IPS-11a (cell line): ENCODE results near the gene ARAP3.

ENCODE experiments used
- H3K4me3 ChIP-seq: one replicate; pipeline ENCODE4 v1.5.1; 2013; ENCODE audit warnings: low read depth, low read length, control low read depth

ARAP3 gene

DNA sequence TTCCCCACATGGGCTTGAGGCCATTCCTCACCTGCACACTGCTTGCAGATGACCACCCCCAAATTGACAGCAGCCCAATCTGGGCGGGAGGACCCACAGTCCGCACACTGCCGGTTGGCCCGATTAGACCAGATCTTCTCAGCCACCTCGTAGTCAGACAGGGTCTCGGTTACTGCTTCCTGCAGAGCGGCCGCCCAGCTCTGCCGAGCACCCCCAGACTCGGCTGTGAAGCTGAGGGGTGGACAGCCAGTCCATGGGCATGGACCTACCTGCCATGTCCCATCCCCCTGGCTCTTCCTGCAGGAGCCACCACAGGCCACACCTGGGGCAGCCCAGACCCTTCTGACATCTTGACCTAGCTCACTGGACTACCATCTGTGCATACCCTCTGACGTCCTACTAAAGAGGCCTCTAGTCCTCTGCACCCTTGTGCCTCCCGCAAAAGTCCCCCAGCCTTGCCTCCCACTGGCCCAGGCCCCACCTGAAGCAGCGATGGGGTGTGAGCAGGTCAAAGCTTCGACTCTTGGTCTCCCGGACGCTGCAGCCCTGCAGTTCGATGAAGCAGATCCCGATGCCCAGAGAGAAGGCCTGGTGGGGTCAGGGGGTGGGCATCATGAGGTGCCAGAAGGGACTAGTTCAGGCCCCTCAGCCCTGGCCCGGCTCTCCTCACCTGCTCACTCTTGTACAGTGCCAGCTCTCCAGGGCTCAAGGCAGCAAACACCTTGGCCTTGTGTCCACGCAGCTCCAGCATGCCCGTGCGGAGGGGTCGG, 9.8 kb downstream of the ARAP3 start:
- no peak overlapping the region for H3K4me3 ChIP-seq

DNA sequence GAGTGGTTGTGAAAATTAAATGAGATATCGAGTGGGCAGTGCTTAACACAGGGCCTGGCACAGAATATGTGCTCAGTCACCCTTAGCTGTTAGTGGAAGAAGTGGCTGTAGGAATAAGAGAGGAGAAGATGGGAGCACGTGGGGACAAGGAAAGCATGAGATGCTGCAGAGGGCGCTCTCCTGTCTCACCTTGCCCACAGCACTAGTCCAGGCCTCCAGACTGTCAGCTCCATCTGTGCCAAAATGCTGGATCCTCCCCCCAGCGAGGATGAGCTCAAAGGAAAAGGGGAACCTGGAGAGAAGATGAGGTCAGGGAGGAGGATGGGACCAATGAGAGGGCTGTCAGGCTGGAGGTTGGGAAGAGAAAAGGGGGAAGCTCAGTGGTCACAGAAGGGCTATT, 12.5 kb downstream of the ARAP3 start:
- H3K4me3 ChIP-seq, result no peak overlapping the region

DNA sequence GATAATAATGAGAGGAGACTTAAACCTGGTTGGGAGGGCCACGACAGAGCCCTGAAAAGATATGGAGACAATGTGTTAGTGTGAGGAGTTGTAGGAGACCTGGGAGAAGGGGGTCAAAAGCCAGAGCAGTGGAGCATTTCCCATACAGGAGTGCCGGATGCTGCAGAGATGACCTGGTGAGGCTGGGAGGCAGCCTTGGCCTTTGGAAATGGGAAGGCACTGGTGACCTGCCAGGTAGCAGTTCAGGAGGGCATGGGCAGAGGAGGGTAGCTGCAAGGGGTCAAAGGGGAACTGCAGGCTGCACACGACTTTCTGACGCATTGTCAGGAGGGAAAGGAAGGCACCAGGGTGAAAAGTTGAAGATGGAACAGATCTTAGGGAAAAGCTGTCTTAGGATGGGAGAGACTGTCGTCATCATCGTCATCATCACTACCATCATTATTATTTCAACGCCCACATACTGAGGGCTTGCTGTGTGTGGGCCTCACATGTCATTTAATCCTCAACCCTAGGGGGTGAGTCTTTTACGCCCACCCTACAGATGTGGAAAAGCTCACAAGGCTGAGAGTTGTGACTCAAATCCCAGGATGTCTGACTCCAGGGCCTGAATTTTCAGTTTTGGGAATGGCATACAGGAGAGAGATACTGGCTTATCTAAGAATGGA, 13.3 kb downstream of the ARAP3 start:
- no peak overlapping the region for H3K4me3 ChIP-seq

DNA sequence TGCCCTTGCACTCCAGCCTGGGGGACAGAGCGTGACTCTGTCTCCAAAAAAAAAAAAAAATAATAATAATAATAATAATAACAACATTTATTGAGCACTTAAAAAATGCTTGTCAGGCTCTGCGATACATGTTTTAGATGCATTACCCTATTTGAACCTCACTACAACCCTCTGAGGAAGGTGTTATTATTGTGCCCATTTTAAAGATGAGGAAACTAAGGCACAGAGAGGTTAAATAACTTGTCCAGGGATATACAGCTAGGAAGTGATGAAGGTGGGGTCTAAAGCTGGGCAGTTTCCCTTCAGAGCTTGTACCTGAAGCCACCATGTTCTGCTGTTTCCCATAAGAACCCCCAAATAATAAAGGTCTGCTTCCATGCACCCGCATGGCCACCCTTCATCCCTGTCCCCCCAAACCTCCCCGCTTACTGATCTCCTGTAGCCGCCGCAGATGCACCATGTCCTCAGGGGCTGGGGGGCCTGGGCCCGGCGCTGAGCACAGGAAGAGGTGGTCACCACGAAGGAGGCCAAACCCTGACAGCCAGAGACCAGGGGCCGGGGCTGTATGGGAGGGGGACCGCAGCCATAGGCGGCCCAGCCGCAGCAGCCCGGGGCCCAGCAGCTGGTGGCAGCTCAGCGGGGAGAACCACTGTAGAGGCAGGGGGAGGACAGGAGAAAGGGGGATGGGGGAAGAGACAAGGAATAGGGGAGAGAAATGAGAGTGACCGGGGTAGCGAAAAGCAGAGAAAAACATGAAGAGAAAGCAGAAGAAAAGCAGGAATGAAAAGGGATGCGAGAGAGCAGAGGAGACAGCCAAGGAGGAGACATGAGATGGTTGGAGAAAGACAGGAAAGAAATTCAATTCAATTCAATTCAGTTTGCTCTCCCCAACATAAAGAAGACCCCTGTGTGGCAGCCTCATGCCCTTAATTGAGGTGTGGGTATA, 15.8 kb downstream of the ARAP3 start:
- no peak overlapping the region for H3K4me3 ChIP-seq

DNA sequence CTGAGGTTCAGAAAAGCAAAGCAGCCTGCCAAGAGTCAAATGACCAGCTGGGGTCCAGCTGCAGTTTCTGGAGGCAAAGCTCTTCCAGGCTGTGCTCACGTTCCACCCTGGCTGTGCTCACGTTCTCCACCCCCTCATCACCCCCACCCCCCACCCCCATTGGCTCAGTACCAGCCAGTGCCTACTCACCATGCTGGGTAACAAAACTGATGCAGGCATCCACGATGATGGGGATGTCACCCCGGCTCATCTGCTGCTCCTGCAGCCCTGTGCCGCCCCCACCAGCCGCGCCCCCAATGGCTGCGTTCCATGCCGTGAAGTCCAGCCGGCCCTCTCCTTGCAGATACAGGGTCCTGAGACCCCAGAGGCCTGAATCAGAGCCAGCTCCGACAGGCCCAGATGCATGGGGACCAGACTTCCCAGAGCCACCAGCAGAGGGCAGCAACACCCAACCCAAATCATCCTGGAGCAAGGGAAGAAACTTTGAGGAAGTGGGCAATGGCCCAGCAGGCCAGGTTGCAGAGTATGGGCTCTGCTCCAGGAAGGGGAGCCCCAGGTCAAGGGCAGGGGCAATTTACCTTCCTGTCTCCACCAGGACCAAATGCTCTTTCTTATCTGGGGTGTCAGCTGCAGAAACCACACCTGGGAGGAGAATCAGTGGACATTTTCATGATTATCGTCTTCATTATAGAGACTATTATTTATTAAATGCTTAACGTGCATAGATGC, 17.1 kb downstream of the ARAP3 start:
- no peak overlapping the region for H3K4me3 ChIP-seq

DNA sequence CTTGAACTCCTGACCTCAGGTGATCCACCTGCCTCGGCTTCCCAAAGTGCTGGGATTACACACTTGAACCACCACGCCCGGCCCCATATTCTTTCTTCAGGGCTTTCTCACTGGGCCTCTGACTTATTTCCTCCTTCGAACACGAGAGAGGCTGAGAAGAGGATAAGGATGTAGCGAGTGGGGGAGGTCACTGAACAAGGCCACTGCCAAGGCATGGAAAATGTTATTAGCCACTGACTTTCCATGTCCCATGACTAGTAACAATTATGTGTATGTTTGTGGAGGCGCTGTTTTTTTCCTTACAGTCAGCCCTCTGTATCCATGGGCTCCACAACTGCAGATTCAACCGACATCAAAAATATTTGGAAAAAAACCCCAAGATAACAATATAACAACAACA, 18.5 kb downstream of the ARAP3 start:
- no peak overlapping the region for H3K4me3 ChIP-seq

DNA sequence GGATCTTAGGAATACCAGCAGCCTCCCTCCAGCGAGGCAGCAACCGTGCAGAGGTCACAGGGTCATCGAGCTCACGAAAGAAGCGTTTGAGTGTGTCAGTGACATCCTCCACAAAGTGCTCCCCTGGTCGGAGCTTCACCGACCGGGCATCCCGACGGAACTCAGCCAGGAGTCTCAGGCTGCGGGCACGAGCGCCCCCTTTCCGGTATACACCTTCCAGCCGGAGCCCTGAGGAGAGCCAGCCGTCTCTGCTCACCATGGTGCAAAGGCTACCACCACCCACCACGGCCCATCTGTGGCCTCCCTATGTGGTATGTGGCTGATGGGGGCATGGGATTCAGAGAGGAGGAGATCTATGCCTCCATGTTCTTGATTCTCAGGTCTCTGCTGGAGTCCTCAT, 20.0 kb downstream of the ARAP3 start:
- no peak overlapping the region for H3K4me3 ChIP-seq

DNA sequence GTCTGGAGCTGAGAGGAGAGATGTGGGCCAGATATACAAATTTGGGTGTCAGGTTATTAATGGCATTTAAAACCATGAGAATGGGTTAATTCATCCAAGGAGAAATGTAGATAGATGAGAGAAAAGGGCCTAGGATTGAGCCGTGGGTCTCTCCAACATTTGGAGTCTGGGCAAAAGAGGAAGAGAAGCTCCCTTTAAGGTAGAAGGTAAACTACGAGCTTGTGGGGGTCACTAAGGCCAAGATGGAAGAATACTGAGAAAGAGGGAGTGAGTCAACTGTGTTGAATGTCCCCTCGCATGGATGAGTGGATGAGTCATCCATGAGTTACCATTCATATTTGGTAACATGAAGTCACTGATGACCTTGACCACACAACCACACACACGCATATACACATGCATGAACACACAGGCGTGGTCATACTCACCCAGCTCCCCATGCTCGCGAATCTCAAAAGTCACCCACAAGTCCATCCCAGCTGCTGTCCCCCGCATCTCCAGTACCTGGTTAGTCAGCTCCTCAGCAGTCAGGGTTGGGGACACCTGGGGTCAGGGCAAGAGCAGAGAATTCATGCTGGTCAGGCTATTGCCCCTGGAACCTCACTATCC, 24.0 kb downstream of the ARAP3 start:
- H3K4me3 ChIP-seq, result no peak overlapping the region

DNA sequence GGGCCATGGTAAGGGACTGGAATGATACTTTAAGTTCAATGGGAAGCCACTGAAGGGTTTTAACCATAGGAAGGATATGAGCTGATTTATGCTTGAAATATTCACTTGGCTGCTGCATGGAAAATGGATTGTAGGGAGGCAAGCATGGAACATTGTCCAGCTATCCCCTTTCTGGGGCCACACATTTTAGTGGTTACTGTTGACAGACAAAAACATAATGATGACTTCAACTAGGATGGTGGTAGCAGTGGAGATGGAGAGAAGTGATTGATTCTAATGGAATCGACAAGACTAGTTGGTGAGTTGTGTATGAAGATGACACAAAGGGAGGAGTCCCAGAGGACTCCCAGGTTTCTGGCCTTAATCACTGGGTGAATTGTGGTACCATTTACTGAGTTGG, 24.6 kb downstream of the ARAP3 start:
- H3K4me3 ChIP-seq, result no peak overlapping the region

DNA sequence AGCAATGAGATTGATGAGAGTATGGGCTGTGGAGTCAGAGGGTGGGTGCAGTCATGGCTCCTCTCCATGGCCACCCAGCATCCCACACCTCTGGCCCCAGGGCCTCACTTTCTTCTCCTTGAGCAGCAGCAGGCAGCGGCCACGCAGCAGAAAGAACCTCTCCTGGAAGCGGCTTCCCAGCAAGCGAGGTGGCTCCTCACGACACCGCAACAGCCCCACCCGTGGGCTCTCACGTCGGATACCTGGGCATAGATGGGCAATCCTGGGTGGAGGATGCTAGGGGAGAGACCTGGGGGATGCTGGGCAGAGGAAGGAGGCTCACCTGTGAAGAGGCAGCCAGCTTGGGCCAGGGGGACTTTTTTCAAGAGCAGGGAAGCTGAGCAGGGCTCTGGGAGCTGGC, 25.6 kb downstream of the ARAP3 start:
- H3K4me3 ChIP-seq, result no peak overlapping the region

DNA sequence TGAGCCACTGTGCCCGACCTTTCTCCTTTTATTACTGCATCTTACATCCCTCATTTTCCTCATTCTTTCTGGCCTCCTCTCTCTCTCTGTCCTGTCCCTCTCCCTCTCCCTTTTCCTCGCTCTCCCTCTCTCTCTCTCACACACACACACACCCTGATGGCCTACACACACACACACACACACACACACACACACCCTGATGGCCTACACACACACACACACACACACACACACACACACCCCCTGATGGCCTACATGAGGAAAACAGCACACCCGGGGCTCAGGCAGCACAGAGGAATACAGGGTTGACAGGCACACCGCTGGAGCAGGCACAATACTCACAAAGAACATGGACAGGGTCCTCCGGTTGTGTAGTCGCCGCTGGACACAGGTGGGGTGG, 27.0 kb downstream of the ARAP3 start:
- no peak overlapping the region for H3K4me3 ChIP-seq

DNA sequence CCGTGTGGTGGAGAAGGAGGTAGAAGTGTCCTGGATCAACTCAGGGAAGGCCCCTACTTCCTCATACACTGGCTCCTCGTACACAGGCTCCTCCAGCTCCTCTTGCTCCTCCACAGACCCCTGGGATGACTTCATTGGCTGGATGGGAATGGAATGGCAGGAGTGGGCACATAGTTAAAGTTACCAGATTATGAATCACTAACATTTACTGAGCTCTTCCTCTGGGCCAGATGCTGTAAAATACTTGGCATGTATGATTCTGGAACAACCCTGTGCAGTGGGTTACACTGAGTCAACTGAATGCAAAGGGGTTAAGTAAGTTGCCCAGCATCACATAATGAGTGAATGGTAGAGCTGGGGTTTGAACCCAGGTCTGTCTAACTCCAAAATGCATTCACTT, 27.7 kb downstream of the ARAP3 start:
- H3K4me3 ChIP-seq, result no peak overlapping the region

DNA sequence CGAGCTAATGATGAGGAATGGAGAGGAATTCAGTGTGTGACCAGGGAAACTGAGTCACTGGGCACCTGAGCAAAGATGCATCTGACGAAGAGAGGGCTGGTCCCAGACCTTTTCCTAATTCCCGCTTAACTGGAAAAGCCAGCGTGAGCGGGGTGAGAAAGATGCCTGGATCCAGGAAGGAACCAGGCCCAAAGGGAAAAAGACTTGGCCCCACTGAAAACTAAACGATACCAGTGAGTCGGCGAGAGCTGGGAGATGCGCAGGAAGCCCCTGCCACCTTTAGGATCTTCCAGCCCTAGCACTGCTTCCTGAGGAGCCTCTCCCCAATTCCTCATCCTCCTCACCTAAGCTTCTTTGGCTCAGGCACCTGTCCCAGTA, 30.3 kb downstream of the ARAP3 start:
- H3K4me3 ChIP-seq, result peak overlapping the region; percentile 18

DNA sequence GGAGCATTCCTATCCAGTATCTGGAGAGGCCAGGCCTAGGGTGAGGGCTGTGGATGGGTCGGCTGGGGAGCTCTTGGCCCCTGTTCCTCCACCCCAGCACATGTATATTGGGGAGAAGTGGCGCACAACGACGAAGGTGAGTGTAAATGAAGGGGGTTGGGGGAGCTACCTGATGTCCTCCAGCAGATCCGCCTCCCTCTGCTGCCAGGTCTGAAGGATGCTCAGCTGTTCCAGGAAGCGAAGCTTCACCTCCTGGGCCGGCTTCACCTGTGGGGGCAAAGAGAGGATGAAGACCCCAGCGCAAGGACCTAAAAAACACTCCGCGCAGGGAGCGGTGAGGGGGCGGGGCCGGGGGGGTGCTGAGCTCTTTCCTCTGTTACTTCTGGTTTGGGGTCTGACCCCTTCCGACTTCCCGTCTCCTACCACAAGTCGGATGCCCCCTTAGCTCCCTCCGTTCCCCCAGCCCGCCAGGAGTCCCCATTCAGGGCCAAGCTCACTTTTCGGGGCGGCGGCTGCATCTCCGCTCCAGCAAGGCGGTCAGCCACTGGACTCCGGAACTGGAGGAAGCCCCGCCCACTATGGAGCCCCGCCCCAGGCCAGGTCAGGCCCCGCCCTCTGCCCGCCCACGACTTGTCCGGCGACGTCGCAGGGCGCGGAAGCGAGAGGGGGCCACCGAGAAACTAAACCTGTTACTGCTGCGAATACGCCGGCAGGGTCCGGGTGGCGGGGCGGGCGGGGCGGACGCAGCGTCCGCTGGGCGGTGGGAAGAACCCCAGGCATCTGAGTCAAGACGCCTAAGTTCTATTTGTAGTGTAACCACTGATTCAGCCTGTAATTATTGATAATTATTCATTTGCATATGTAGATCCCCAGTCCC, 30.9 kb downstream of the ARAP3 start, which contains the start of gene FCHSD1:
FCHSD1 (minus strand) TSS at position 568 of the 877 bp plus-strand sequence; CDS start at position 518, 50 bp downstream.
- peak within 1 kb of the TSS; percentile 63 for H3K4me3 ChIP-seq

DNA sequence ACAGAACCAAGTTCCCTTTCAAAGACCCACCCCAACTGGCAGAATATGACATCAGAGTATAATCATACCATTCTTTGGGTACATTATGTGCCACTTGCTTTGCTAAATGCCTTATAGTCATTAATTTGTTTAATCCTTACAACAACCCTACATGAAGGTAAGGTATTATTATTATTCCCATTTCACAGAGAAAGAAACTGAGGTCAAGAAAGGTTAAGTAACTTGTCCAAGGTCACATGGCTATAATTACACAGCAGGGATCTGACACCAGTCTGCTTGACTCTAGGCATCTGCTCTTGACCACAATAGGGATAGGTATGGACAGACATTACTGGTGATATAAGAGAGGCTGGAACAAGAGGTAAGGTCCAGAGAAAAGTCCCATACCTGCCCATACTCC, 32.1 kb downstream of the ARAP3 start:
- H3K4me3 ChIP-seq, result no peak overlapping the region

DNA sequence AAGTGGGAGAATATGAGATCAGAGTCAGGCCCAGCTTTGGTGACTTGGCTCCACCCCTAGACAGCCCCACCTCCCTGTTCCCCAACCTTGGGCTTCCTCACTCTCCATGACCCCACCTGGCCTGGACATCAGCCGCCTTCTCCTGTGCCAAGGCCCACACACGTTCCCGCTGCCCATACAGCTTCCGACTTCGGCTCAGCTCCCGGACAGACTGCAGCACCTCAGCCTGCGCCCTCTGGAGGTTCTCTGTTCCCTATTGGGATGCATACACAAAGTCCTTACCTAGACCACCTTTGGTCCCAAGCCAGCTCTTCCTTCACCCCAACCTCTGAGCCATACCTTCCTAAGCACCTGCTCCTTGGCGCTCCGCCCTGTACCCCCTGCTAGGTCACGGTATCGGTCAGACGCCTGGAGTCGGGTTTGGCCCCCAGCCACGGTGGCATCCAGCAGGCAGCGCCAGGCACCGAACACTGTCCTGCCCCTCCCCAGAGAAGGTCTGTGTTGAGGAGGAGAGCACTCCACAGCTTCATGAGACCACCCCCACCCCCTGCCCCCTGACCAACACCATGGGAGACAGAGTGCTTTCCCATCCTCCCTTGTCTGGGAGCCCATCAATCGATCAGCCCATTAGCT, 32.9 kb downstream of the ARAP3 start:
- H3K4me3 ChIP-seq, result no peak overlapping the region

DNA sequence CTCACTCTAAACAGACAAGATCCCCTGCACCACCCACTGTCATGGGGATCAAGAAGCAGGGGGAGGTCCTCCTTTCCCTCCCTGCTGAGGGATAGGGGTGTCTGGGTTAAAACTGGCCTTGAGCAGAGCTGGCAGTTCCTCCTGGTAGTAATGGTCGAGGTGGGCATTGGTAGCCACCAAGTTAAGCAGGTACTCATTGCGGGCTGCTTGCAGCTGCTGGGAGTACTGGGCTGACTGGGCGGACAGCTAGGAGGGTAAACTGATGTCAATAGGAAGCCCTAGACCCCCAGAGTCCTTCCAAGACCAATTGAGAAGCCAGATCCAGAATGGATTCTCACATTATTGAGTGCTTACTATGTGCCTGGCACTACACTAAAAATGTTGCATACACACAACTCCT, 34.2 kb downstream of the ARAP3 start:
- H3K4me3 ChIP-seq, result no peak overlapping the region

DNA sequence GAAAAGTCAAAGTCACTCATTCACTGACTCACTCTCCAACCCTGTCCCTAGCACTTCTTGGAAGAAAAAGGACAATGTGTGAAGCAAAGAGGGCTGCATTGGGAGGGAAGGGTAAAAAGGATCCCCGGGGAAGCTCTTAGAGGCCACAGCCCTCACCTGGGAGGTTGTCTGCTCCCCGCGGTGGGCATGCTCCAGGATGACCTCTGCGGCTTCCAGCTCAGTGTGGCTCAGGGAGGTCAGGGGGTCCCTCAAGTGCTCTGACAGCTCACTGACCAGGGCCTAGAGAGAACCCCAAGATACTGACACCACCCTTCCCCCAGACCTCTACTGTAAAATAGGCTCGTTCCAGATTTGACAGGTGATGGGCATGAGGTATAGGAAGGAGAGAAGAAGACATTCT, 34.8 kb downstream of the ARAP3 start:
- H3K4me3 ChIP-seq, result no peak overlapping the region

DNA sequence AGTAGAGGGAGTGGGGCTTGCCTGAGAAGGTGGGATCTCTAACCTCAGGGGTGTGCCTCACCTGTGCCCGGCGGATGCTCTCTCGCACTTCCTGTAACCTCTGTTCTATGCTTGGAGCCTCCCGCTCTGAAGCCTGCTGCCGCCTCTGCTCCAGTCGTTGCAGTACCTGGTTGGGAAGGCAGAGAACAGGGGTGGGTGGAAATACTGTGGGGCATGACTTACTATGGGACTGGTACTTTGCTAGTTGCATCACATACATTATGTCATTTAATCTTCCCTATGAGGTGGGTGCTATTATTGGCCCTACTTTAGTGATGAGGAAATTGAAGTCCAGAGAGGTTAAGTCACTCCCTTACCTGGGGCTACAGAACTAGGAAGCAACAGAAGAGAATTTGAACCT, 36.0 kb downstream of the ARAP3 start:
- no peak overlapping the region for H3K4me3 ChIP-seq
